ENCODE data around the gene ANKMY1. TPM values are rescaled to one million over a fixed set of nuclear protein-coding genes. Genes with fewer than 3 reads are reported as not detected.

The ANKMY1 gene, protein sequence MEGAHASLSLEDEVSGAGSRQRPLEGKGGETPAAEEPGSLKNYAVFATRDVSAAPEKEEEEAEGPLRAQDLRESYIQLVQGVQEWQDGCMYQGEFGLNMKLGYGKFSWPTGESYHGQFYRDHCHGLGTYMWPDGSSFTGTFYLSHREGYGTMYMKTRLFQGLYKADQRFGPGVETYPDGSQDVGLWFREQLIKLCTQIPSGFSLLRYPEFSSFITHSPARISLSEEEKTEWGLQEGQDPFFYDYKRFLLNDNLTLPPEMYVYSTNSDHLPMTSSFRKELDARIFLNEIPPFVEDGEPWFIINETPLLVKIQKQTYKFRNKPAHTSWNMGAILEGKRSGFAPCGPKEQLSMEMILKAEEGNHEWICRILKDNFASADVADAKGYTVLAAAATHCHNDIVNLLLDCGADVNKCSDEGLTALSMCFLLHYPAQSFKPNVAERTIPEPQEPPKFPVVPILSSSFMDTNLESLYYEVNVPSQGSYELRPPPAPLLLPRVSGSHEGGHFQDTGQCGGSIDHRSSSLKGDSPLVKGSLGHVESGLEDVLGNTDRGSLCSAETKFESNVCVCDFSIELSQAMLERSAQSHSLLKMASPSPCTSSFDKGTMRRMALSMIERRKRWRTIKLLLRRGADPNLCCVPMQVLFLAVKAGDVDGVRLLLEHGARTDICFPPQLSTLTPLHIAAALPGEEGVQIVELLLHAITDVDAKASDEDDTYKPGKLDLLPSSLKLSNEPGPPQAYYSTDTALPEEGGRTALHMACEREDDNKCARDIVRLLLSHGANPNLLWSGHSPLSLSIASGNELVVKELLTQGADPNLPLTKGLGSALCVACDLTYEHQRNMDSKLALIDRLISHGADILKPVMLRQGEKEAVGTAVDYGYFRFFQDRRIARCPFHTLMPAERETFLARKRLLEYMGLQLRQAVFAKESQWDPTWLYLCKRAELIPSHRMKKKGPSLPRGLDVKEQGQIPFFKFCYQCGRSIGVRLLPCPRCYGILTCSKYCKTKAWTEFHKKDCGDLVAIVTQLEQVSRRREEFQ
- 2.4 and 7.5 TPM in 2 replicates for total RNA-seq (2014; rRNA removed; shearing (Covaris generic); ENCODE audit: low replicate concordance)

GRCh38 chr2:240557808-240558207 is at the start of gene ANKMY1:
Gene ANKMY1 (minus strand): TSS chr2:240557988. CDS start chr2:240557335, 653 bp downstream.
- peak; percentile 44 for DNase-seq (ENCODE audit: low read depth)
- in situ Hi-C loops (cut with HindIII; ENCODE audit: low pct_unique_long_range_greater_than_20kb, low sequenced_read_pairs) = no loop called here

GRCh38 chr2:240605867-240606743 is 48.3 kb upstream of the ANKMY1 start:
- no peak for DNase-seq (ENCODE audit: low read depth)
- in situ Hi-C loops (cut with HindIII; ENCODE audit: low pct_unique_long_range_greater_than_20kb, low sequenced_read_pairs) = no loop called here

GRCh38 chr2:240604939-240605716 is 47.3 kb upstream of the ANKMY1 start:
- no peak for DNase-seq (ENCODE audit: low read depth)
- in situ Hi-C loops (cut with HindIII; ENCODE audit: low pct_unique_long_range_greater_than_20kb, low sequenced_read_pairs) = no loop called here

GRCh38 chr2:240604291-240604938 is 46.6 kb upstream of the ANKMY1 start:
- in situ Hi-C loops (cut with HindIII; ENCODE audit: low pct_unique_long_range_greater_than_20kb, low sequenced_read_pairs) = no loop called here
- DNase-seq (ENCODE audit: low read depth) = peak; percentile 52

- no peak for DNase-seq (ENCODE audit: low read depth)
- in situ Hi-C loops (cut with HindIII; ENCODE audit: low pct_unique_long_range_greater_than_20kb, low sequenced_read_pairs) = no loop called here
Observed at GRCh38 chr2:240603846-240604245, 46.1 kb upstream of the ANKMY1 start.

- DNase-seq (ENCODE audit: low read depth) = no peak
- in situ Hi-C loops (cut with HindIII; ENCODE audit: low pct_unique_long_range_greater_than_20kb, low sequenced_read_pairs) = no loop called here
Observed at GRCh38 chr2:240603081-240603835, 45.5 kb upstream of the ANKMY1 start.

DNA sequence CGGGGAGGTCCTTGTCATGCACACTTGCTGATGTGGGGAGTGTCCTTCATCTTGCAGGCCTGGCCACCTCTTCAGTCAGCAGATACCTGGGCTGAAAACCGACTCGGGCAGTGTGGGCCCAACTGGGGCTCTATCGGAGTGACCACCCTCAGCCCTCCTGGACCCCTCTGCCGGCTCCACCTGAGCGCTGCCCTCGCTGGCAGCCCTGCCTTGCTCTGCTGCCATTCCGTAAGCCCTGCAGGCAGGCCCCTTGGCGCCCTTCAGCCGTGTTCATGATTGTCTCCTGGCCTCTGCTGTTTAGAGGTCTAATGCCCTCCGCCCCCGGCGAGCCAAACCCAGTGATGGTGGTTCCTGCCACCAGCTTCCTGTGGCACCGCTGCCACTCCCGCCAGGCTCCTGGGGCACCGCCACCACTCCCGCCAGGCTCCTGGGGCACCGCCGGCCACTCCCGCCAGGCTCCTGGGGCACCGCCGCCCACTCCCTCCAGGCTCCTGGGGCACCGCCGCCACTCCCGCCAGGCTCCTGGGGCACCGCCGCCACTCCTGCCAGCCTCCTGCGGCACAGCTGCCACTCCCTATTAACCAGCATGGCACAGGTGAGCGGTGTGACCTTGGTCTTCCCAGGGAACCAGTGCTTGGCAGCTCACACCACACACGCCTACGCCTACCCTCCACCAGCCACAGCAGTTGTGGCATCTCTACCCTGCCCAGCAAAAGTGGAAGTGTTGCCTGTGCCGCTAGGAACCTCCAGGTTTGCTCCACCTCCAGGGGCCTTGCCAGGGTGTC is 44.7 kb upstream of the ANKMY1 start:
- in situ Hi-C loops (cut with HindIII; ENCODE audit: low pct_unique_long_range_greater_than_20kb, low sequenced_read_pairs) = no loop called here
- no peak for DNase-seq (ENCODE audit: low read depth)

DNA sequence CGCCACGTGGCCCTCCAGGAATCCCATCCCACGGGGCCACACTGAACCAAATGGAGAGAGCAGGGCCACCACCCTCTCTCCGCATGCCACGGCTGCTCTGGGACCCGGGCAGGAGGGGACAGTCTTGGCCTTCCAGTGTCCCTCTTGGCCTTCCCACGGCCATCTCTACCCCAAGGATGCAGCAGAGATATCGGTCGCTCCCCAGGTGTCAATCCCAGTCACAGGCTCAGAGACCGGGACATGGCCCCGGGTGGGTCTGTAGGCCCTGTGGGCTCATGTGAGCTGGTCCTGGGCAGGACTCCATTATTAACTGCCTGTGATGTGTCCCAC is 44.0 kb upstream of the ANKMY1 start:
- DNase-seq (ENCODE audit: low read depth) = no peak
- in situ Hi-C loops (cut with HindIII; ENCODE audit: low pct_unique_long_range_greater_than_20kb, low sequenced_read_pairs) = no loop called here

DNA sequence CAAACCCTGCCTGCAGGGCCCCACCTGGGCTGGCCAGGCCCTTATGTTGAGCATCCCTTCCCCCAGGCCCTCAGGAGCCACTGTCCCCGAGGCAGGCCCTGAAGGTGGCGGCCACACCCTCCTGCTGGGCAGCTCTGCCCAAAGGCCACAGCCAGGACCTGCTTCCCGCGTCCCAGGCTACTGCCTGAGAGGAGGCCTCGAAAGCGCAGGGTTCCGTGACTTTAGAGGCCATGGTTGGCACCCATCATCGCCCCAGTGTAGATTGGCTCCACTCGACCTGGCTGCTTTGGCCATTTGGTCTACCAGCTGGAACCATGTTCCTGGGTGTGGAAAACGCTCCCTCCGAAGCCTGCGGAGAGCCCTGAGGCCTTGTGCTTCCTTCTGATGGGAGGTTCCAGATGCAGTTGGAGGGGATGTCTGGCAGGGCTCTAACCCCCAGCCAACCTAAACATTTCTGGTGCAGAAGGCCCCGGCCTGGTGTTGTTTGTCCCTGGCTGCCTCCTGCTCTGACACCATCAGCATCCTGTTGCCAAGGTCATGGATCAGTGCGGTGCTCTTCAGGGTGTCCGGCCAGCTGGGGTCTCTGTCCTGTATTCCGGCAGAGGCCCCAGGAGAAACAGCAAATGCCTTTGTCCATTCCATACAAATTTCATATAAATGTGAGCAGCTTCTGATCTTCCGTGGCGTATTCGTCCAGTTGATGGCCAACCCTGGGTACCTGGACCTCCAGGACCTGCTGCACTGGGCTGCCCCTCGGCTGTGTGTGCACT is 43.5 kb upstream of the ANKMY1 start:
- in situ Hi-C loops (cut with HindIII; ENCODE audit: low pct_unique_long_range_greater_than_20kb, low sequenced_read_pairs) = no loop called here
- no peak for DNase-seq (ENCODE audit: low read depth)

DNA sequence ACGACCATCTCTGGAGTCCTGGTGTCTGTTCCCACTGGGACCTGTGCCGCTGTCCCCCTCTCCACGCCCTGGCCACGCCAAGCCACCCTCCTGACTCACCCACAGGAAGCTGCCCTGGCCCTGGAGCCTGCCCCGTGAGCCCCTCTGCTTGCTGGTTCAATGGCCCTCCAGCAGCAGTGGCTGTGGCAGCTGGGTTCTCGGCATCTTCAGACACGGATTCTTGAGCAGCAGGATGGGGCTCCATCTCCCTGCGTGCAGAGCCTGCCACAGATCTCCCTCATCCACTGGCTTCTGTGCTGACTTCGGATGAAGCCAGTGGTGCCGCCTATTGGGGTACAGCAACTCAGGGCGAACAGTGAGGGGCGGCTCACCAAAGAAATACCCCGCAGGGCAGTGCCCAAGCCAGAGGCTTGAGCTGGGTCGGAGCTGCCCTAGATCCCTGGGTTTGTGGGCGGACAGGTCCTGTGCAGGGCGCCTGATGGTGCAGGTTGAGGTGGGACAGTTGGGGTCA is 42.7 kb upstream of the ANKMY1 start:
- in situ Hi-C loops (cut with HindIII; ENCODE audit: low pct_unique_long_range_greater_than_20kb, low sequenced_read_pairs) = no loop called here
- DNase-seq (ENCODE audit: low read depth) = no peak

- in situ Hi-C loops (cut with HindIII; ENCODE audit: low pct_unique_long_range_greater_than_20kb, low sequenced_read_pairs) = no loop called here
- DNase-seq (ENCODE audit: low read depth) = no peak
Observed at GRCh38 chr2:240599141-240599583, 41.4 kb upstream of the ANKMY1 start.

DNA sequence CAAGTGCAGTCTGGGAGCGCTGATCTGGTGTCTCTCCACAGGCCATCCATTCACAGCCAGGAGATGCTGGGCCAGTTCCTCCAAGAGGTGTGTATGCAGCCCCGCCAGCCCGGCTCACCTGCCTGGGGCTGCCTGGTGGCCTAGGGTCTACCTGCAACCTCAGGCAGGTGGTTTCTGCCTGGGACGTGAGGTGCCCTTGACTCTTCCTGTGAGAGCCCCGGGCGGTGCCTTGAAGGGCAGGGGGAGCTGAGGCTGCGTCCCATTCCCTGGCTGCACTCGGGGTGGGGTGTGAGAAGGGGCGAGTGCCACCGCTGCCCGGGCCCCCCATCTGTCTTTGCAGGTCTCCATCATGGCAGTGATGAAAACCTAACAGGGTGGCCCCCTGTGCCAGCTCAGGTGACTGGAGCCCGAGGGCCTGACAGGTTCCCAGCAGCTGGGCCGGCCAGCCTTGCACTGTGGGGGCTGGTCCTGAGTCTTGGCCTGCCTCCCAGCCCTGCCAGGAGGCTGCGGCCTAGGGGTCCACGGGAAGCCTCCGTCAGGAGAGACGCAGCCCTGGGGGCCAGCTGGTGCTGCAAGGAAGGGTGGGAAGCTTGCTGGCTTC is 40.6 kb upstream of the ANKMY1 start:
- in situ Hi-C loops (cut with HindIII; ENCODE audit: low pct_unique_long_range_greater_than_20kb, low sequenced_read_pairs) = no loop called here
- DNase-seq (ENCODE audit: low read depth) = no peak

GRCh38 chr2:240597419-240598181 is 39.8 kb upstream of the ANKMY1 start:
- no peak for DNase-seq (ENCODE audit: low read depth)
- in situ Hi-C loops (cut with HindIII; ENCODE audit: low pct_unique_long_range_greater_than_20kb, low sequenced_read_pairs) = no loop called here

- in situ Hi-C loops (cut with HindIII; ENCODE audit: low pct_unique_long_range_greater_than_20kb, low sequenced_read_pairs) = no loop called here
Observed at GRCh38 chr2:240597054-240597418, 39.2 kb upstream of the ANKMY1 start.

More at GRCh38 chr2:240597054-240597418, 39.2 kb upstream of the ANKMY1 start:
- no peak for DNase-seq (ENCODE audit: low read depth)
